GM19324 (cell line): ENCODE data around the gene PKLR.
A peak's percentile ranks its signal among the peaks of the same experiment; 100 is the strongest.
"Not testable (repeated sequence)": the region's sequence is repeated elsewhere in the genome, so short reads cannot be mapped to it uniquely, and the experiment has no call there.

ENCODE experiments used
- ATAC-seq: cut with Tn5 transposase; IDR thresholded peaks from one replicate; pipeline ENCODE4 v1.9.1; 2021; ENCODE audit warnings: mild to moderate bottlenecking, moderate library complexity; ENCODE audit not compliant: unreplicated experiment, low FRiP score

The PKLR gene

GRCh38 chr1:155260276-155260675 is 41.0 kb downstream of the PKLR start:
- no peak for ATAC-seq

GRCh38 chr1:155256058-155256852 is 45.0 kb downstream of the PKLR start:
- no peak for ATAC-seq

GRCh38 chr1:155255243-155256007 is 45.8 kb downstream of the PKLR start, which contains the start of gene ENTREP3:
Gene ENTREP3 (minus strand): TSS chr1:155255483. CDS start chr1:155254877, 606 bp downstream.
- ATAC-seq: peak; percentile 50

- no peak for ATAC-seq
Observed at GRCh38 chr1:155254714-155255242, 46.5 kb downstream of the PKLR start.

- ATAC-seq: no peak
Observed at GRCh38 chr1:155254228-155254713, 47.0 kb downstream of the PKLR start.

- no peak for ATAC-seq
Observed at GRCh38 chr1:155253797-155254196, 47.4 kb downstream of the PKLR start.

GRCh38 chr1:155253208-155253607 is 48.0 kb downstream of the PKLR start:
- ATAC-seq: no peak

- no peak for ATAC-seq
Observed at GRCh38 chr1:155251566-155251965, 49.7 kb downstream of the PKLR start.

GRCh38 chr1:155250633-155251449 is 50.4 kb downstream of the PKLR start:
- ATAC-seq: peak; percentile 67

GRCh38 chr1:155250246-155250632 is 51.0 kb downstream of the PKLR start:
- ATAC-seq: no peak

- no peak for ATAC-seq
Observed at GRCh38 chr1:155247667-155248553, 53.3 kb downstream of the PKLR start.

GRCh38 chr1:155246796-155247195 is 54.4 kb downstream of the PKLR start:
- ATAC-seq: not testable (repeated sequence)

GRCh38 chr1:155245163-155245524 is 56.1 kb downstream of the PKLR start:
- ATAC-seq: no peak

GRCh38 chr1:155244368-155245162 is 56.7 kb downstream of the PKLR start:
- ATAC-seq: peak; percentile 91

GRCh38 chr1:155242805-155243358 is 58.4 kb downstream of the PKLR start:
- ATAC-seq: no peak

GRCh38 chr1:155241841-155242264 is 59.4 kb downstream of the PKLR start:
- ATAC-seq: no peak

GRCh38 chr1:155241069-155241679 is 60.1 kb downstream of the PKLR start:
- ATAC-seq: no peak
